Choroid plexus epithelial cell (primary cell): ENCODE results near the gene DPPA2.

Source experiments
- DNase-seq: peaks from one replicate; pipeline ENCODE4 v3.0.0-alpha.2; 2010; ENCODE audit warnings: low read depth
- H3K4me3 ChIP-seq: 2 replicates; pipeline ENCODE4 v1.5.1; 2011; ENCODE audit warnings: low read depth, mild to moderate bottlenecking, control low read depth, low read length, moderate library complexity
- CTCF ChIP-seq: conservative IDR thresholded peaks from 2 replicates; pipeline ENCODE4 v1.5.1; 2011; ENCODE audit warnings: low read depth, mild to moderate bottlenecking, control low read depth, inconsistent platforms, low read length, moderate library complexity

DPPA2 gene

GRCh38 chr3:109252641-109253040, 63.7 kb downstream of the DPPA2 start:
- no peak for TF ChIP-seq CTCF
- DNase-seq, result no peak

More at GRCh38 chr3:109252641-109253040, 63.7 kb downstream of the DPPA2 start:
- H3K4me3 ChIP-seq, result no peak overlapping the region
